Bladder microvascular endothelial cell (primary cell): ENCODE data around the gene GNAQ. TPM values are rescaled to one million over a fixed set of nuclear protein-coding genes. Genes with fewer than 3 reads are reported as not detected.

Experiments used
- total RNA-seq: library from RNA; depleted of rRNA; stranded (reverse); fragments of >200 nt; gene quantifications from 2 replicates; pipeline ENCODE4 v1.2.3, GENCODE V29; 2014

The GNAQ gene
- 29.3 and 76.2 TPM in 2 replicates for total RNA-seq

DNA sequence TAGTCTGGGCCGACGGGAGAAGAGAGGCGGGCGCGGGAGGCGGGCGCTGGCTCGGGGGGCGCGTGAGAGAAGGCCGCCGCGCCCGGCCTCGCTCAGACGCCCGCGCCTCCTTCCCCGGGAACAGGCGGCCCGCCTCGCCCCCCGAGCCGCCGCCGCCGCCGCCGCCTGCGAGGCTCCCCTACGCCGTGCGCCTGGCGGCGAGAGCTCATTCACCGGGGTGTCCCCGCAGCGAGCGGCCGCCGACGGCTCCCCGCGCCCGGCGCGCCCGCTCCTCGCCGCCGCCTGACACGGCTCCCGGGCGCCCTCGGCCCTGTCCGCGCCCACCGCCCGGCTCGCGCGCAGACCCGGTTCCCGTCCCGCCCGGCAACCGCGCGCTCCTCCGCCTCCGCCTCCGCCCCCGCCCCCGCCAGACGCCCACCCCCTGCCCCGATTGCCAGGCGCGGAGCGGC, at the start of gene GNAQ:
GNAQ (minus strand) TSS at position 368 of the 449 bp plus-strand sequence. CDS start 576 bp downstream, outside the sequence.

Other genes starting within 250 kb of the GNAQ start
- 13.0 and 17.6 TPM in 2 replicates for gene CEP78, start 204.3 kb upstream of the GNAQ start, total RNA-seq